ENCODE results near the gene PRRT2.

- TF ChIP-seq CTCF (IDR thresholded peaks at IDR 0.05; ENCODE audit: extremely low read depth in 1 of 2, insufficient read depth in 1 of 2, low read depth in 1 of 2, low read length in 2 of 2): no peak
- no peak for TF ChIP-seq POLR2AphosphoS5 (IDR thresholded peaks at IDR 0.05; ENCODE audit: insufficient read depth, low read depth, low read length)
- no peak for TF ChIP-seq POLR2A (IDR thresholded peaks at IDR 0.05; ENCODE audit: low read depth, low read length)
- TF ChIP-seq EZH2 (IDR thresholded peaks at IDR 0.05; ENCODE audit: borderline replicate concordance, low read depth, low read length, severe bottlenecking): no peak
- TF ChIP-seq MYC (IDR thresholded peaks at IDR 0.05; ENCODE audit: low read depth, low read length): no peak
Measured at GRCh38 chr16:29858974-29859373, 47.0 kb downstream of the PRRT2 start.

Measured in endothelial cell of umbilical vein (primary cell).